ENCODE data around the gene CLSTN2.

CLSTN2 gene

DNA sequence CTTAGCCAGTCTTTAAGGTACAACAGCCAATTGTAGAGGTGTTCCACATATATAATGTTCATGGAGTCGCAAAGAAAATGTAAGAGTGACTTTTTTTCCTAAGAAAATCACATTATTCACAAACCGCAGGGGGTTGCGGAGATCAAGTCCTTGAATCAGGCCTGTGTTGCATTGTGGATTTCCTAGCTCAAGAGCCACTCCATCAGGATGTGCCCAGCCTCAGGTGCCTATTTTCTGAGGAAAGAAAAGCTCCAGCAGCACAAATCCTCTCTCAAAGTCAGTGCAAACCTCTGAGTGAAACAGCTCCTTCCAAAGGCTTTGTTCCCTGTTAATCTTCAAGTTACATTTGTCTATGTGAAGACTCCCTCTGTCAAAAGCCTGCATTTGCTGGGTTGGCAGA, 349.4 kb downstream of the CLSTN2 start:
- no peak for DNase-seq (ENCODE audit: low read depth in 3 of 3)

DNA sequence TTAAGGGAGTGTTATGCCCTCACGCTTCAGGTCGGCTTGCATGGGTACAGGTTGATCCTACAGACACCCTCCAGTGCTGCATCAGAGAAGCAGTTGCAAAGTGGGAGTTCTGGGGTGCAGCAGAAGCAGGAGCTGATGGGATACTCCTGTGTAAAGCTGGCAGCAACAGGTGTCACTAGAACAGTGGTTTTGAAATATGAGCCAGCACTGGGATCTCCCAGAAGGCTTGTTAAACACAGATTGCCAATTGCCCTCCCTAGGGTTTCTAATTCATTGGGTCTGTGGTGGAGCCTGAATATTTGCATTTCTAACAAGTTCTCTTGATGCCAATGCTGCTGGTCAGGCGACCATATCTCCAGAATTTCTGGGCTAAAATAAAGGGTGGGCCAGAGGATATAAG, 350.4 kb downstream of the CLSTN2 start:
- DNase-seq (ENCODE audit: low read depth in 3 of 3) = no peak

DNA sequence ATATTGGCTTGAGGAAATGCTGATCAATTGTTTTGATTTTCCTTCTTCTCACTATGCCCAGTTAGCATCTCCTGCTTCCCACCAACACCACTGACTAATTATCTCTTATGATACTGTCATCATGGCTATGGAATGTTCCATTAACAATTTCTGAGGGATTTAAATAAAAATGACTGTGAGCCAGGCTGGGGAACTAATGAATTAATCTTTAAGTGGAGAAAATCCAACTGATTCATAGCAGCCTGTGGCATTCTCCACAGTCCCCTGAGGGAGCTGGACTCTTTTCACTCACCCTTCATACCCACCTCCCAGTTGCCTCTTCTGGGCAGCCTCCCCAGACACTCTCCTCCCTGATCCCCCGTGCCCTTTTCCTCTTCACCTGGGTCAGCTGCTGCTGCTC, 353.6 kb downstream of the CLSTN2 start:
- DNase-seq (ENCODE audit: low read depth in 3 of 3) = no peak

DNA sequence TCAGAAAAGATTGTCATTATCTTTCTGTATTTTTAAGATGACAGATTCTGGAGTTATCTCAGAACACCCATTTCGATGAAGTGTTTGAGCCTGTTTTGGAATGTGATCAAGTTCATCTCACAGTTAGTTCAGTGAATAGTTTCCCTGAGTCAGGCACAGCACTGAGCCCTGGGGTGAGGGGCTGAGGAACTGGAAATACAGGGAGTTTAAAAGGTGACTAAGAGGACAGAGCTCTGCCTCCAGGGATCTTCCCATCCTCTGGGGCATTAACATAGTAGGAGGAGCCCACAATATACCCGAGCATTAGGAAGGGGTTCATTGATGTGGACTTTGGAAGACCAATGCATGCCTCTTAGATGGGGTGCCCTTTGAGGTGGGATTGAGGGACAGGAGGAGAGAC, 355.1 kb downstream of the CLSTN2 start:
- DNase-seq (ENCODE audit: low read depth in 3 of 3) = no peak

DNA sequence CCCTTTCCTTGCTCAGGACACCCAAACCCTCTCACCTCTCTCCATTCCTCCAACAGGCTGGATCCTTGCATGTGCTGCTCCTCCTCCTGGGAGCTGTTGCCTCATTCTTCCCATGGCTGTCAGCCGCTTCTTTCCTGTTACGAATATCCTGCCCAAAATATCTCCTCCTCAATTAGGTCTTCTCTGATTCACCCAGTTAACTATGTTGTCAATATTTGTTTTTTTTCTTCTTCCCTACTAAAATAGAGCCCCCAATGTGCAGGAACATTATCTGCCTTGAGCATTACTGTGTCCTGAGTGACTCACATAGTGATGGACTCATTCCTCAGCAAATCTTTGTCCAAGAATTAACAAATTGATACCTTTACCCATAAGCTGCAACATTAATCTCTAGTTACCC, 357.2 kb downstream of the CLSTN2 start:
- no peak for DNase-seq (ENCODE audit: low read depth in 3 of 3)

DNA sequence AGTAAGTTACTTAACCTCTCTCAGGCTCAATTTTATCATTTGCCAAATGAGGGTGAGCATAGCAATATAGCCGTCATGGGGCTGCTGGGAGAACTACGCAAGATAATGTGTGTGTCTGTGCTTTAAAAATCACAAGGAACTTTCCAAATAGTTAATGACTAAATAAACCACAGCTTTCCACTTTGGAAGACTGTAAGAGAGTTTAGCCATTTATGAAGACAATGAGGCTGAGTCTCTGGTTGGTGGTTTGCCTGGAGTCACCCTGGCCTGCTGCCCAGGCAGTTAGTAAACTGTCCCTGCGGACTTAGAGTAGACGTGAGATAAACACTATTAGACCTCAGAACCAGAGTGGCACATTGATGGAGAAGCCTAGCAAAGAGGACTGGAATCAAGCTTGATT, 357.7 kb downstream of the CLSTN2 start:
- DNase-seq (ENCODE audit: low read depth in 3 of 3) = no peak

DNA sequence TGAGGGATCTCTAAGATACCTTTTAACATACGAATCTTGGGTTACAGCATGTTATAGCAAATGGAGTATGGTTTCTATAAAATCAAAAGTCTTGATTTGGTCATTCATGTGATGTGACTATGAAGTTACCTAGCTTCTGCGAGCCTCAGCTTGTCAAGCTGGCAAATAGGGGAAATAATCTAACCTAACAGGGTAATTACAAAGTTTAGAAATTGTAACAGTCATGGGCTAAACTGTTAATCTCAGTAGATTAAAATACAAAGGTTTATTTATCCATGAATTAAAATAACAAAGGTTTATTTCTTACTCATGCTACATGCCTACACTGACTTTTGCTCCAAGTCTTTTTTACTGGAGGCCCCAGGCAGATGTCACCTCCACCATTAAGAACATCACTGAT, 359.1 kb downstream of the CLSTN2 start:
- no peak for DNase-seq (ENCODE audit: low read depth in 3 of 3)

DNA sequence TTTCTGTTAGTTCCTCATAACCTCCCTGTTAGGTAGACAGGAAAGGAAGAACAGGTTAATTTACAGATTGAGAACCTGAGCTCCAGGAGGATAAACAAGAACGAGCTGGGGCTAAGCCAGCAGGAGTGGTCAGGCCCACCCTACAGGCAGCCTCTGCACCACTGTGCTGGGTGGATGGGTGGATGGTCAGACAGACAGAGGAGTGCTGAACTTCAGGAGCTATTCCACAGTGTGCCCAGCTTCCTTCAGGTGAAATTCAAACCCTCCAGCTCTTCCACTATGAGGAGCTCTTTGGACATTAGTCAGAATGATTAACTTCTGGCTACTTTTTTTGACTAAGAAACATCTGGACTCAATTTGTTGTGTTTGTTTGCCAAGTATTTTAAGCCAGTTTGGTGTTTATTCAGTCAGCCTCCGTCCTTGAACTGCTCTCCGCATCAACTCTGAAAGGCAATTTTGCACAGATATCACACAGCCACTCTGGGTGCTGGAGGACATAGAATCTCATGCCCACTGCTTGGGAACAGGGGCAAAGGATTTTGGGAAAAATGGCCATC, 361.9 kb downstream of the CLSTN2 start:
- DNase-seq (ENCODE audit: low read depth in 3 of 3) = no peak

DNA sequence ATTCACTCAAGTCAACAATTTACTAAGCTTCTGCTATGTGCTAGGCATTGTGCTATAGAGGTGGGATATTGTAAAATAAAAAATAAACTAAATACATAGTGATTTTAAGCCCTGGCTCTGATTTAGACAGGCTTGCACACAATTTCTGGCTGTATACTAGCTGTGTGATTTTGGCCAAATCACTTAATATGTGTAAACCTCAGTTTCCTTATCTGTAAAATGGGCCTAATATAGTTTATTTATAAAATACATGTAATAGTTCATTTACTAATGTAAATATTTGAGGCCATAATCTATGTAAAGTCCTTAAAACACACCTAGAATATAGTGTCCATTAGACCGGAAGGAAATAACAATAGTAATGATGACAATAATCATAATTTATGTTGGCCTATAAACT, 363.1 kb downstream of the CLSTN2 start:
- no peak for DNase-seq (ENCODE audit: low read depth in 3 of 3)

DNA sequence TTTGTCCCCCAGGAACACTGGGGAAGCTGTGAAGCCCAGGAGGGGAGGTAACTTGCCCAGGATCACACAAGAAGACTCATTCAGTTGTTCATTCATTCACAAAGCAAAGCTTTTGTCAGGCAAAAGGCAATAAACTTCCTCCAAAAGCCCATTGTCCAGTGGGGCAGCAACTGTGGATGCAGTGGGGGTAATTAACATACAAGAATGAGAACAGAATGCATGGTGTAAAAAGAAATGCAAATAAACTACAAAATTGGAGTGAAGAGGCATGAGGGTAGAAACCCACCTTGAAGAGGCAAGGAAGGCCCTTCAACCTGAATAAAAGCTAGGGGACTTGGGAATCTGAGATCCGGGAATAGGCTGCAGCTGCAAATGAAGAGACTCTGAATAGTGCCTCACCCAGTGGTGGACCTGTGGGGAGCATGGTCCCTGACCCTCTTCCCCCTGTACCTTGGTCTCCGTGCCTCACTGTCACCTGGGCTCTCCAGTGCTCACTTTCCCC, 363.6 kb downstream of the CLSTN2 start:
- no peak for DNase-seq (ENCODE audit: low read depth in 3 of 3)

DNA sequence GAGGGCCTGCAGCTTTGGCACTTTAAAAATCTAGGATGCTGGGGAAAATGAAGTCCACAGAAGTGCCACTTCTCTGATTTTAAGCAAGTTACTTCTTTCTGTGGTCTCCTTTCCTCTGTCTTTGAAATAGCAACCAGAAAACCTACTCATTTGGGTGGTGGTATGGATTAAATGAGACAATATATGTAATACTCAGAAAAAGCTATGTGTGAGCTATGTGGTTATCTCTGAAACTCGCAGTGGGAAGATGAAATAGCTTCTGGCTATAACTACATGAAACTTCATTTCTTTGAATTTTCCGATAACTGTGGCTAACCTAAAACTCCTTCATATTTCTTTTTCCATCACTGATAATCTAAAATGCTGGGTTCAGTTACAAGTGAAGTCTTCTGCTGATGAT, 368.9 kb downstream of the CLSTN2 start:
- DNase-seq (ENCODE audit: low read depth in 3 of 3) = no peak

DNA sequence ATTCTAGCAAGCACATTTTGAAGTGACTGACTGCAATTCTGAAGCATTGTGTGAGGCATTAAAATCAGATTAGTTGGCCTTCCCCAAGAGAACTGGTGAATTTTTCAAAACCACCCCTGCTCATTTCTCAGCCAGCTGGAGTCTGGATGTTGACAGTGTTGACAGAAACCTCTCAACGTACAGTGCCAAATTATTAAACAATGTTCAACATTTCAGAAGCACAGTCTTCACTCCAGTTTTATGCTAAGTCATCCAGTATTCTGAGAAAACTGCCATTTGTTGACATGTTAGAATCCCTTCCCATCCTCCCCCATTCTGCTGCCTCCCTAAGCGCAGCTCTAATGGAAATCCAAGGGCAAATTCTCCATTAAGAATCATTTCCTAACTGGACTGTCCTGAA, 373.6 kb downstream of the CLSTN2 start:
- no peak for DNase-seq (ENCODE audit: low read depth in 3 of 3)

DNA sequence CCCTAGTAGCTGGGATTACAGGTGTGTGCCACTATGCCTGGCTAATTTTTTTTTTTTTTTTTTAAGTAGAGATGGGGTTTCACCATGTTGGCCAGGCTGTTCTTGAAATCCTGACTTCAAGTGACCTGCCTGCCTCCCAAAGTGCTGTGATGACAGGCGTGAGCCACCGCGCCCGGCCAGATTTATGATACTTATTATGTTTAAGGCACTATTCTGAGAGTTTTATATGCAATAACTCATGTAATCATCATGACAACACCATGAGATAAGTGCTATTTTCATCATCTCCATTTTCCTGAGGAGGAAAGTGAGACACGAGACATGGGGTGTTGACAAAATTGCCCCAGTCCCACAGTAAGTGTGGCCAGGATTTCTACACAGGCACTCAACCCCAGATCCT, 376.4 kb downstream of the CLSTN2 start:
- DNase-seq (ENCODE audit: low read depth in 3 of 3) = no peak

DNA sequence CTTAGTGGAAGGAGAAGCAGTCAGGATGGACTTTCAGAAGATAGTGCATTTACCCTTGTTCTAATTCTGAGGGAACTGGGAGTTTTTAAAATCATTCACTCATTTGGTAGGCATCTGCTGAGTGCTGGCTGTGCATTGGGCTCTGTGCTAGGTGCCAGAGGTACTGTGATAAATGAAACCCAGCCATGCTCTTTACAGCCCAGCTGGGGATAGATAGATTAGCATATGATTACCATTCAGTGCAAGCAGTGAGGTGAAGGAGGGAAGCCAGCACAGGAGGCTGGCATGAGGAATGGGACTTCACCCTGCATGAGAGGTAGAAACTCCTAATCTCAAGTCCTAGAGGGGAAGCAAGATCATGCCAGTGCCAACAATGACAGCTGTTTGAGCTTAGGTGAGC, 381.0 kb downstream of the CLSTN2 start:
- DNase-seq (ENCODE audit: low read depth in 3 of 3) = no peak

DNA sequence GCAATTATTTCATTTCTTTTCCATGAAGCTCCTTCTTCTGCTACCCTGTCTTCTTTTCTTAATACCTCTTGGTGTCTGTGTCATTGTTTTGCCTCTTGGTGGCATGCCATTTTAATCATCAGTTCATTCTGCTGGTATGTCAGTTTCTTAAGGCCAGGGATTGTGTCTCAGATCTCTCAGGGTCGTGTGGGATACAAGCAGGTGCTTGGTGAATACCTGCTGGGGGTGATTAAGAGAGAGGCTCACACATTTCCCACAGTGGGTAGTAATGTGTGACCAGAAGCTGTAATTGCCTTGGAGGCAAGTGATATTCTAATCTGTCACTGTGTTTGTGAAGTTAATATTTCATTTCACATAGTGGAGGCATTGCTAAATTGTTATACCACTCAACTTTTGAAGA, 381.5 kb downstream of the CLSTN2 start:
- no peak for DNase-seq (ENCODE audit: low read depth in 3 of 3)

DNA sequence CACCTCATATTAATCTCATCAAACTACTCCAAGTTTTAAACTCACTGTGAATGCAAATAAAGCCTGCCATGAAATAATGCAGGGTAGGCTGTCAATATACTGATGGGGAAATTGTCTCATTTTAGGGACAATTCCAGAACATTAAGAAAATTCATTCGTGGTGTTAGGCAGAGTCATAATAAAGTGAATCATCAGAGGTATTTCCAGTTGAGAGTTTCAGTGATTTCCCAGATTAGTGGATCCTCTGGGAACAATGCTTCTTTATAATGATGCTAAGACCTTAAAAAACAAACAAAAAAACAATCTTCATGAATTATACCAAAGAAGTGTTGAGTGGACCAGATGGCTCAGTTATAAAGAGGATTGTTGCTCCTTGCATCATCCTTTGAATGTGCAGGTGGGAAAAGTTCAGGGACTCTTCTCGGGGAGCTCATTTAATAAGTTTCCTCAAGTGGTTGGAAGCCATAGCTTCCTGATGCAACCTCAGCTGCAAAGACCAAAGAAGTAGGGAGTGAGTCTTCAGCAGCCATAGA, 381.9 kb downstream of the CLSTN2 start:
- no peak for DNase-seq (ENCODE audit: low read depth in 3 of 3)

DNA sequence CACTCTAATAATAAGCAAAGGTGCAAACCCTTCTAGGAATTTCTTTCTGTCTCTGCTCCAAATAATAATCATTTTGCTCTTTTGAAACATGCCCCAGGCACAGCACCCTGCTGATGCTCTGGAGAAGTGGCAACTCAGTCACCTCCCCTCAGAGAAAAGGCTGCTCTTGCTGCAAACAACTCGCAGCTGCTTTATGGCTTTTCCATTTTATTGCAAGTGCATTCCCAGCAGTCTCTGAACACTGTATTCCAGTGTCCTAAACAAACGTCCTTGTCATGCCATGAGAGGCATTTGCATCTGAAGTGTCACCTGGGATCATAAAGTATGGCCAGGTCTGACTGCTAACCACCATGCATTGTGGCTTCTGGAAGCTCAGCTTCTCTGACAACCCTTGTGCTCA, 384.8 kb downstream of the CLSTN2 start:
- DNase-seq (ENCODE audit: low read depth in 3 of 3) = no peak

DNA sequence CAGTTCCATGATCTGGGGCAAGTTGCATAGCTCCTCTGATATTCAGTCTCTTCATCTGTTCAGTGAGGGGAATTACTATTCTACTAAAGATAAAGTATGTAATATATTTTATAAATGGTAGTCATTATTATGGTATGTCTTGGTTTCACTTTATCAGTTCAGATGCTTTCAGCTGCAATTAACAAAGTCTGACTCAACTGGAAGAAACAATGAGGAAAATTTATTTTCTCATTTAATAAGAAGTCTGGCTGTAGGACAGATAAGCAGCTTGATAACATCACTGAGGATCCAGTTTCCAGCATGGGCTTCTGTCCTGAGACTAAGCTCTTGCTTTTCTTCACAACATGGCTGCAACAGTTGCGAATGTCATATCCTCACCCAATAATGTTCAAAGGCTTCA, 388.6 kb downstream of the CLSTN2 start:
- DNase-seq (ENCODE audit: low read depth in 3 of 3) = no peak

DNA sequence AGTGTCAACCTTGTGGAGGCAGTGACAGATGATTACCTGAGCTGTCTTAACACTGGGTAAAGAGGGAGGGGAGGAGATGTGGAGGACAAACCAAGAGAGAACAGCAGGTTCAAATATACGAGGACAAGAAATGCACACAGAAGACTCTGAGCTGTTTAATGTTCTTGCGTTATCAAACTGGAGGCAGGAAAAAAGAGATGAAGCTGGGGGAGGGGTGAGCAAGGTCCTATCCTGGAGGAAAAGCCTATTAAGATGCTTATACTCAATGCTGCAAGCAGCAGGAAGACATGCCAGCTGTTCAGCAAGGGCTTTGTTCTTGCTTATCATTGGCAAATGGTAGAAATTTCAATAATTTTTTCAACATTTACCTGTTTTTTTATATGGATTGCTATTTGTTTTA, 397.1 kb downstream of the CLSTN2 start:
- no peak for DNase-seq (ENCODE audit: low read depth in 3 of 3)

DNA sequence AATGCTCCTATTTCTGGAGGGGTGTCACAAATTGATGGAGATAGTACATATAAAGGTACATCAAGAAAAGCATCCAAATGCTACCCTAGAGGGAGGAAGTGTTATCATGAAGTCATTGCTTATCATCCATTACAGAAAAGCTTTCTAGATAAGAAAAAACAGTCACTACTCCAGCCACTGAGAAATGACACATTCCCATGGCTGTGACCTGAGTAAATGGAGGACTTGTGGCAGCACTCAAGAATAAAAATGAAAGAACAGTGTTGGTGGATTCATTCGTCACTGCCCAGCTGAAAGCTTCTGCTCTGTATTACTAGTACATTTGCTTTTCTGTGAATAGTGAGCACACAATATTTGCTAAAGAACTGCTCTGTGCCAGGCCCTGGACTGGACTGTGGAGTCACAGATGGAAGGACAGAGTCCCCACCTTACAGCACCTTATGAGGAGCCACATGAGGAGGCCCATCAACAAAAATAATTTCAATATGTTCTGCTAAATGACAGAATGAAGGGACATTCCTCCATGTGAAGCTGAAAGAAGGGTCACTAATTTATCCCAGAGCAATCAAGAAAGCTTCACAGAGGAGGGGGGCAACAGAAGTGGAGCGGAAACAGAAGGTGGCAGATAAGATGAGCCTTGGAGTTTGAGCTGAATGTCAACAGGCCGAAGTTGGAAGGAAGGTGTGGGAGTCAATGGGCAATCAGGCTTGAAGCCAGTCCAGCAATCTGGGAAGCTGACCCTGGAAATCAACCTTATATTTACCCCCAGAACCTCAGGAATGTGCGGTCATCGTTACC, 399.3 kb downstream of the CLSTN2 start:
- DNase-seq (ENCODE audit: low read depth in 3 of 3) = no peak

DNA sequence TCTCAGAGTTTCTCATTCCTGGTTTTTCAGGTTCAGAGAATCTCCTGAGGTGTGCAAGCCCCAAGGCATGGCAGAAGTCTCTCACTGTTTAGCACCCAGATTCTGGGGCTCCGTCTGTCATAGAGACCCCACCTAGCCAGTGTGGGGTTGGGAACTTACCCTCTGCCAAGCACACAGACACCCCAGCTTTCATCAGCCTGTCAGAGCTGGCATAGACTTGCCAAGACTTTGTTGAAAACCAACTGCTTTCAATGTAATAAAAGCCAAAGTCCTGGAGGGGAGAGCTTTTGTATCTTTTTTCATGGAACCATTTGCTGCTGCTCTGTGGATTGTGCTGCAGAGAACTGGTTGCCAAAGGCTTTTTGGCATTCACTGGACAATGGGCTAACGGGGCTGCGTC, 401.5 kb downstream of the CLSTN2 start:
- DNase-seq (ENCODE audit: low read depth in 3 of 3) = no peak

DNA sequence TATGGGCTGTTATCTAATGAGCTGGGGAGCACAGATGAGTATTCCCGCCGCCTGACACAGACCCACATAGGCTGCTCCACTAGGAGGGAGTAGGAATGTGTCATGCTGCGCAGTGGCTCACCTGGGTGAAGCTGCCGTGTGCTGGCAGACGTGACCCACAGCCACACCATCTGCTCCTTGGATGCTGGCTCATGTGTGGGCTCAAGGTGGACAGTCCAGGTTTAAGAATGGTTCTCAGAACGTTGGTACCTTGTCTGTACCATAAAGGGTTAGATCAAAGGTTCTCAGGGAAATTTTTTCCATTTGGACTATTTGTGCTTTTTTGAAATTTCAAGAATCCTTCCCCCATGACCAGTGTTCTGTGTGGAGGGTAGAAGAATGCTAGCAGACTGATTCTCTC, 403.9 kb downstream of the CLSTN2 start:
- DNase-seq (ENCODE audit: low read depth in 3 of 3) = no peak

DNA sequence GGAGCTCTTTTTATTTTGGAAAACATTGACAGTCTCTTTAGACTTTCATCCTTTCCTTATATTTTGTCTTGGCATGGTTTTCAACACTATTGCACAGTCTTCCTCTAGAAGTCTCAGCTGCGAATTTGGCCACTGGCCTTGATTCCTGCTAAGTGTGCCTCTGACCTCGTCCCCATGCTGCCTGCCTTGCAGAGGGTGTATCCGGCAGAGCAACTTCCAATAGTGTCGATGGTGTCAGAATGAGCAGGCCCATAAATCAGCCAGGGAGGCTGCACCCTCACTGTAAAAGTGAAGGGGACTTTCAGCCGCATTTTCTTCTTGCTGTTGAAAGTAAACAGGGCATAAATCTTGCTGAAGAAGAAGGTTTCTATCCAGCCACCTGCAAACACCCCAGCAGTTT, 406.2 kb downstream of the CLSTN2 start:
- no peak for DNase-seq (ENCODE audit: low read depth in 3 of 3)

Measured in stimulated activated CD4-positive, alpha-beta T cell treated with anti-CD3 and anti-CD28 coated beads, TNF-alpha, amount 100 ng/mL, for 48 hours (primary cell).